SK-N-SH treated with all-trans-retinoic acid at 6 μM for 48 hours (cell line): ENCODE measurements around the gene VWDE.

Source experiments
- ATAC-seq: fragments of 200-7000 bp; cut with Tn5 transposase; 3 replicates; pipeline ENCODE4 v1.9.1; 2020; ENCODE audit warnings: mild to moderate bottlenecking, moderate library complexity
- ARNTL ChIP-seq: fragments of 450-650 bp; formaldehyde crosslinking; IDR thresholded peaks from 2 replicates; pipeline ENCODE4 v1.5.0; 2020; ENCODE audit warnings: low read depth, mild to moderate bottlenecking, moderate library complexity, borderline replicate concordance
- BACH2 ChIP-seq: fragments of 250-450 bp; sonication (Bioruptor Pico); IDR thresholded peaks from 2 replicates; pipeline ENCODE4 v1.9.0; 2021; ENCODE audit warnings: mild to moderate bottlenecking, borderline replicate concordance
- CSDC2 ChIP-seq: fragments of 250-450 bp; sonication (Bioruptor Pico); IDR thresholded peaks from 2 replicates; pipeline ENCODE4 v1.5.0; 2020; ENCODE audit warnings: mild to moderate bottlenecking, moderate library complexity
- ESRRG ChIP-seq: fragments of 250-450 bp; sonication (Bioruptor Pico); IDR thresholded peaks from 2 replicates; pipeline ENCODE4 v1.6.1; 2021; ENCODE audit warnings: mild to moderate bottlenecking
- GLIS3 ChIP-seq: fragments of 250-450 bp; sonication (Bioruptor Pico); IDR thresholded peaks from 2 replicates; pipeline ENCODE4 v1.5.0; 2020; ENCODE audit warnings: mild to moderate bottlenecking, moderate library complexity
- ISL1 ChIP-seq: fragments of 250-450 bp; sonication (Bioruptor Pico); IDR thresholded peaks from 2 replicates; pipeline ENCODE4 v2.1.2; 2022; ENCODE audit warnings: mild to moderate bottlenecking, moderate library complexity
- OSR1 ChIP-seq: fragments of 250-450 bp; sonication (Bioruptor Pico); IDR thresholded peaks from 2 replicates; pipeline ENCODE4 v1.8.0; 2022; ENCODE audit warnings: moderate library complexity, mild to moderate bottlenecking, inconsistent platforms
- PPARA ChIP-seq: fragments of 250-450 bp; sonication (Bioruptor Pico); IDR thresholded peaks from 2 replicates; pipeline ENCODE4 v1.5.0; 2020; ENCODE audit warnings: mild to moderate bottlenecking, borderline replicate concordance
- RARB ChIP-seq: fragments of 250-450 bp; sonication (Bioruptor Pico); IDR thresholded peaks from 2 replicates; pipeline ENCODE4 v1.8.0; 2021; ENCODE audit warnings: mild to moderate bottlenecking, moderate library complexity
- SNAI2 ChIP-seq: fragments of 250-450 bp; sonication (Bioruptor Pico); IDR thresholded peaks from 2 replicates; pipeline ENCODE4 v1.5.0; 2020; ENCODE audit warnings: mild to moderate bottlenecking, moderate library complexity
- TCF4 ChIP-seq: fragments of 250-450 bp; sonication (Bioruptor Pico); IDR thresholded peaks from 2 replicates; pipeline ENCODE4 v1.8.0; 2021; ENCODE audit warnings: mild to moderate bottlenecking, moderate library complexity, borderline replicate concordance
- ZC3H10 ChIP-seq: fragments of 250-450 bp; sonication (Bioruptor Pico); IDR thresholded peaks from 2 replicates; pipeline ENCODE4 v1.5.1; 2021; ENCODE audit warnings: mild to moderate bottlenecking, moderate library complexity
- ZFP3 ChIP-seq: fragments of 250-450 bp; sonication (Bioruptor Pico); IDR thresholded peaks from 2 replicates; pipeline ENCODE4 v1.5.0; 2020; ENCODE audit warnings: mild to moderate bottlenecking, moderate library complexity
- ZFP30 ChIP-seq: fragments of 450-650 bp; formaldehyde crosslinking; IDR thresholded peaks from 2 replicates; pipeline ENCODE4 v1.5.0; 2022; ENCODE audit warnings: mild to moderate bottlenecking, moderate library complexity
- ZNF565 ChIP-seq: fragments of 450-650 bp; formaldehyde crosslinking; conservative IDR thresholded peaks from 2 replicates; pipeline ENCODE4 v1.5.0; 2020; ENCODE audit warnings: low read depth, mild to moderate bottlenecking, moderate library complexity
- ZNF70 ChIP-seq: fragments of 450-650 bp; formaldehyde crosslinking; IDR thresholded peaks from 2 replicates; pipeline ENCODE4 v1.5.0; 2020; ENCODE audit warnings: mild to moderate bottlenecking, moderate library complexity
- ZNF8 ChIP-seq: fragments of 450-650 bp; formaldehyde crosslinking; IDR thresholded peaks from 2 replicates; pipeline ENCODE4 v1.5.0; 2020; ENCODE audit warnings: mild to moderate bottlenecking, moderate library complexity
- TF ChIP-seq, protein P1 (sequence below): fragments of 250-450 bp; sonication (Bioruptor Pico); IDR thresholded peaks from 2 replicates; pipeline ENCODE4 v1.5.1; 2021; ENCODE audit warnings: mild to moderate bottlenecking, moderate library complexity
- TF ChIP-seq, protein P2 (sequence below): fragments of 250-450 bp; sonication (Bioruptor Pico); IDR thresholded peaks from 2 replicates; pipeline ENCODE4 v1.5.1; 2020; ENCODE audit warnings: low read depth, mild to moderate bottlenecking, moderate library complexity
- TF ChIP-seq, protein P3 (sequence below): fragments of 250-450 bp; sonication (Bioruptor Pico); IDR thresholded peaks from 2 replicates; pipeline ENCODE4 v1.8.0; 2021; ENCODE audit warnings: low read depth, mild to moderate bottlenecking, moderate library complexity, borderline replicate concordance
- TF ChIP-seq, protein P4 (sequence below): fragments of 250-450 bp; sonication (Bioruptor Pico); IDR thresholded peaks from 2 replicates; pipeline ENCODE4 v1.5.0; 2020; ENCODE audit warnings: mild to moderate bottlenecking, moderate library complexity
- TF ChIP-seq, protein P5 (sequence below): fragments of 250-450 bp; sonication (Bioruptor Pico); IDR thresholded peaks from 2 replicates; pipeline ENCODE4 v1.8.0; 2020; ENCODE audit warnings: mild to moderate bottlenecking, moderate library complexity, borderline replicate concordance

Gene VWDE

DNA sequence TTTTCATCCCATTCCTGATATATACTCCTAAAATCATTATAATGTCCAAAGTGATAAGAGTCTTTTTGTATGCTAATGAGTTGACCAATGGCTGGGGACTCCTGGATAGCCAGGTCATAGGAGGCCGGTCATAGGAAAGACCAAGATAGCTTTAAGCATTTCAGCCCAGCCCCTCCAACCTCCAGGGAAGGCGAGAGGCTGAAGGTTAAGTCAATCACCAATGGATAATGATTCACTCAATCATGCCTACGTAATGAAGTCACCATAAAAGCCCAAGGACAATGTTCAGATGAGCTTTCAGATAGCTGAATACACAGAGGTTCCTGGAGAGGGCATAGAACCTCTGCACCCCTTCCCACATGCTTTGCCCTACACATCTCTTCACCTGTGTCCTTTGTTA is 75.7 kb downstream of the VWDE start:
- no peak for ATAC-seq
- TF ChIP-seq, protein P1, sequence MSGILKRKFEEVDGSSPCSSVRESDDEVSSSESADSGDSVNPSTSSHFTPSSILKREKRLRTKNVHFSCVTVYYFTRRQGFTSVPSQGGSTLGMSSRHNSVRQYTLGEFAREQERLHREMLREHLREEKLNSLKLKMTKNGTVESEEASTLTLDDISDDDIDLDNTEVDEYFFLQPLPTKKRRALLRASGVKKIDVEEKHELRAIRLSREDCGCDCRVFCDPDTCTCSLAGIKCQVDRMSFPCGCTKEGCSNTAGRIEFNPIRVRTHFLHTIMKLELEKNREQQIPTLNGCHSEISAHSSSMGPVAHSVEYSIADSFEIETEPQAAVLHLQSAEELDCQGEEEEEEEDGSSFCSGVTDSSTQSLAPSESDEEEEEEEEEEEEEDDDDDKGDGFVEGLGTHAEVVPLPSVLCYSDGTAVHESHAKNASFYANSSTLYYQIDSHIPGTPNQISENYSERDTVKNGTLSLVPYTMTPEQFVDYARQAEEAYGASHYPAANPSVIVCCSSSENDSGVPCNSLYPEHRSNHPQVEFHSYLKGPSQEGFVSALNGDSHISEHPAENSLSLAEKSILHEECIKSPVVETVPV (CRISPR knock-in tag), result no peak
- TF ChIP-seq BACH2 (no peak), ZNF70 (no peak), OSR1 (no peak), SNAI2 (CRISPR knock-in tag) (no peak), ARNTL (no peak), GLIS3 (CRISPR knock-in tag) (no peak), RARB (CRISPR knock-in tag) (no peak), CSDC2 (CRISPR knock-in tag) (no peak), ZFP30 (CRISPR knock-in tag) (no peak), TCF4 (CRISPR knock-in tag) (no peak), ISL1 (no peak), ESRRG (CRISPR knock-in tag) (no peak), ZNF565 (no peak), ZC3H10 (CRISPR knock-in tag) (no peak)
- TF ChIP-seq, protein P2, sequence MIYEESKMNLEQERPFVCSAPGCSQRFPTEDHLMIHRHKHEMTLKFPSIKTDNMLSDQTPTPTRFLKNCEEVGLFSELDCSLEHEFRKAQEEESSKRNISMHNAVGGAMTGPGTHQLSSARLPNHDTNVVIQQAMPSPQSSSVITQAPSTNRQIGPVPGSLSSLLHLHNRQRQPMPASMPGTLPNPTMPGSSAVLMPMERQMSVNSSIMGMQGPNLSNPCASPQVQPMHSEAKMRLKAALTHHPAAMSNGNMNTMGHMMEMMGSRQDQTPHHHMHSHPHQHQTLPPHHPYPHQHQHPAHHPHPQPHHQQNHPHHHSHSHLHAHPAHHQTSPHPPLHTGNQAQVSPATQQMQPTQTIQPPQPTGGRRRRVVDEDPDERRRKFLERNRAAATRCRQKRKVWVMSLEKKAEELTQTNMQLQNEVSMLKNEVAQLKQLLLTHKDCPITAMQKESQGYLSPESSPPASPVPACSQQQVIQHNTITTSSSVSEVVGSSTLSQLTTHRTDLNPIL, result no peak
- TF ChIP-seq, protein P3, sequence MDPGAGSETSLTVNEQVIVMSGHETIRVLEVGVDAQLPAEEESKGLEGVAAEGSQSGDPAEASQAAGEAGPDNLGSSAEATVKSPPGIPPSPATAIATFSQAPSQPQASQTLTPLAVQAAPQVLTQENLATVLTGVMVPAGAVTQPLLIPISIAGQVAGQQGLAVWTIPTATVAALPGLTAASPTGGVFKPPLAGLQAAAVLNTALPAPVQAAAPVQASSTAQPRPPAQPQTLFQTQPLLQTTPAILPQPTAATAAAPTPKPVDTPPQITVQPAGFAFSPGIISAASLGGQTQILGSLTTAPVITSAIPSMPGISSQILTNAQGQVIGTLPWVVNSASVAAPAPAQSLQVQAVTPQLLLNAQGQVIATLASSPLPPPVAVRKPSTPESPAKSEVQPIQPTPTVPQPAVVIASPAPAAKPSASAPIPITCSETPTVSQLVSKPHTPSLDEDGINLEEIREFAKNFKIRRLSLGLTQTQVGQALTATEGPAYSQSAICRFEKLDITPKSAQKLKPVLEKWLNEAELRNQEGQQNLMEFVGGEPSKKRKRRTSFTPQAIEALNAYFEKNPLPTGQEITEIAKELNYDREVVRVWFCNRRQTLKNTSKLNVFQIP (CRISPR knock-in tag), result no peak
- TF ChIP-seq, protein P4, sequence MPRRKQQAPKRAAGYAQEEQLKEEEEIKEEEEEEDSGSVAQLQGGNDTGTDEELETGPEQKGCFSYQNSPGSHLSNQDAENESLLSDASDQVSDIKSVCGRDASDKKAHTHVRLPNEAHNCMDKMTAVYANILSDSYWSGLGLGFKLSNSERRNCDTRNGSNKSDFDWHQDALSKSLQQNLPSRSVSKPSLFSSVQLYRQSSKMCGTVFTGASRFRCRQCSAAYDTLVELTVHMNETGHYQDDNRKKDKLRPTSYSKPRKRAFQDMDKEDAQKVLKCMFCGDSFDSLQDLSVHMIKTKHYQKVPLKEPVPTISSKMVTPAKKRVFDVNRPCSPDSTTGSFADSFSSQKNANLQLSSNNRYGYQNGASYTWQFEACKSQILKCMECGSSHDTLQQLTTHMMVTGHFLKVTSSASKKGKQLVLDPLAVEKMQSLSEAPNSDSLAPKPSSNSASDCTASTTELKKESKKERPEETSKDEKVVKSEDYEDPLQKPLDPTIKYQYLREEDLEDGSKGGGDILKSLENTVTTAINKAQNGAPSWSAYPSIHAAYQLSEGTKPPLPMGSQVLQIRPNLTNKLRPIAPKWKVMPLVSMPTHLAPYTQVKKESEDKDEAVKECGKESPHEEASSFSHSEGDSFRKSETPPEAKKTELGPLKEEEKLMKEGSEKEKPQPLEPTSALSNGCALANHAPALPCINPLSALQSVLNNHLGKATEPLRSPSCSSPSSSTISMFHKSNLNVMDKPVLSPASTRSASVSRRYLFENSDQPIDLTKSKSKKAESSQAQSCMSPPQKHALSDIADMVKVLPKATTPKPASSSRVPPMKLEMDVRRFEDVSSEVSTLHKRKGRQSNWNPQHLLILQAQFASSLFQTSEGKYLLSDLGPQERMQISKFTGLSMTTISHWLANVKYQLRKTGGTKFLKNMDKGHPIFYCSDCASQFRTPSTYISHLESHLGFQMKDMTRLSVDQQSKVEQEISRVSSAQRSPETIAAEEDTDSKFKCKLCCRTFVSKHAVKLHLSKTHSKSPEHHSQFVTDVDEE (CRISPR knock-in tag), result no peak

DNA sequence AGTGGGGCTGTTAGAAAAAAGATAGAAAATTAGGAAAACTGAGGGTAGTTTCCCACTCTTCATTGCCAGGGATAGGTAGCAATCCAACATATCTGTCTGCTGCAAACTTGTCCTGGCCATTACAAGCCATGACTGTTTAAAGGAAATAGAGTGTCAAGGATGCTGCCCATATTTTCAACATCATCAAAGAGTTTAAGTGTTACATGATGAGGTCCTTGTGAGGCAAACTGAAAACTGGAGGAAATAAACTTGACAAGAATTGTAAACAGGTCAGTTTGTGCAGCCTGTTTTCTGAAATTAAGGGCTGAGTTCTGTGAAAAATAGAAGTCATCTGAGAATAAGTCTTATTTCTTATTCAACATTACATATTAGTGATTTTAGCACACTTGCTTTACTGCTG is 78.0 kb downstream of the VWDE start:
- no peak for ATAC-seq

DNA sequence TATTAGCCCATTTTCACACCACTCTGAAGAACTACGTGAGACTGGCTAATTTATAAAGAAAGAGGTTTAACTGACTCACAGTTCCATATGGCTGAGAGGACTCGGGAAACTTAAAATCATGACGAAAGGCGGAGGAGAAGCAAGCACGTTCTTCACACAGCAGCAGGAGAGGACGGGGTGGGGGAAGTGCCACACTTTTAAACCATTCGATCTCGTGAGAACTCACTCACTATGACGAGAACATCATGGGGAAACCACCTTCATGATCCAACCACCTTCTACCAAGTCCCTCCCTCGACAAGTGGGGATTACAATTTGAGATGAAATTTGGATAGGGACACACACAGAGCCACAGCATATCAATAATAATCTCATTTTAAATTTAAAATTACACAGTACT is 80.2 kb downstream of the VWDE start:
- no peak for ATAC-seq
- TF ChIP-seq PPARA (no peak), ARNTL (no peak), ZNF8 (CRISPR knock-in tag) (no peak), GLIS3 (CRISPR knock-in tag) (no peak), ZC3H10 (CRISPR knock-in tag) (no peak)
- TF ChIP-seq, protein P4 (CRISPR knock-in tag), result no peak
- TF ChIP-seq, protein P3 (CRISPR knock-in tag), result no peak
- TF ChIP-seq, protein P5, sequence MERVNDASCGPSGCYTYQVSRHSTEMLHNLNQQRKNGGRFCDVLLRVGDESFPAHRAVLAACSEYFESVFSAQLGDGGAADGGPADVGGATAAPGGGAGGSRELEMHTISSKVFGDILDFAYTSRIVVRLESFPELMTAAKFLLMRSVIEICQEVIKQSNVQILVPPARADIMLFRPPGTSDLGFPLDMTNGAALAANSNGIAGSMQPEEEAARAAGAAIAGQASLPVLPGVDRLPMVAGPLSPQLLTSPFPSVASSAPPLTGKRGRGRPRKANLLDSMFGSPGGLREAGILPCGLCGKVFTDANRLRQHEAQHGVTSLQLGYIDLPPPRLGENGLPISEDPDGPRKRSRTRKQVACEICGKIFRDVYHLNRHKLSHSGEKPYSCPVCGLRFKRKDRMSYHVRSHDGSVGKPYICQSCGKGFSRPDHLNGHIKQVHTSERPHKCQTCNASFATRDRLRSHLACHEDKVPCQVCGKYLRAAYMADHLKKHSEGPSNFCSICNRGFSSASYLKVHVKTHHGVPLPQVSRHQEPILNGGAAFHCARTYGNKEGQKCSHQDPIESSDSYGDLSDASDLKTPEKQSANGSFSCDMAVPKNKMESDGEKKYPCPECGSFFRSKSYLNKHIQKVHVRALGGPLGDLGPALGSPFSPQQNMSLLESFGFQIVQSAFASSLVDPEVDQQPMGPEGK (CRISPR knock-in tag), result no peak

More for the DNA sequence above, 78.0 kb downstream of the VWDE start:
- TF ChIP-seq ZFP3 (CRISPR knock-in tag), result no peak
- TF ChIP-seq TCF4 (CRISPR knock-in tag), result no peak
- no peak for TF ChIP-seq PPARA
- TF ChIP-seq OSR1, result no peak
- TF ChIP-seq, protein P1 (CRISPR knock-in tag), result no peak
- TF ChIP-seq ZNF565, result no peak
- no peak for TF ChIP-seq GLIS3 (CRISPR knock-in tag)
- no peak for TF ChIP-seq BACH2
- TF ChIP-seq ISL1, result no peak
